Natural killer cell (primary cell): ENCODE measurements around the gene SRD5A2. TPM values are rescaled to one million over a fixed set of nuclear protein-coding genes. Genes with fewer than 3 reads are reported as not detected.

Experiments used
- ATAC-seq, 3 donors: fragments of 150-1000 bp in 2 of 3; fragments of 200-7000 bp in 1 of 3; cut with Tn5 transposase; 1 replicate in 1 of 3; 2 replicates in 2 of 3; pipeline ENCODE4 v1.10.0; 2021; ENCODE audit warnings: mild to moderate bottlenecking in 2 of 3, moderate library complexity in 2 of 3
- DNase-seq, 2 donors: peaks; one replicate each; pipeline versions ENCODE4 v3.0.0 to v3.0.0-alpha.2; 2013 to 2021; ENCODE audit warnings: mixed read lengths in 1 of 2
- H3K27ac ChIP-seq: one replicate; pipeline ENCODE4 v1.5.1; 2013; ENCODE audit warnings: mild to moderate bottlenecking, low read length
- H3K27me3 ChIP-seq: one replicate; pipeline ENCODE4 v1.6.1; 2013; ENCODE audit warnings: low read length; ENCODE audit not compliant: control insufficient read depth, insufficient read depth
- H3K36me3 ChIP-seq: one replicate; pipeline ENCODE4 v1.6.1; 2013; ENCODE audit warnings: low read length; ENCODE audit not compliant: control insufficient read depth, insufficient read depth
- H3K4me1 ChIP-seq: one replicate; pipeline ENCODE4 v1.6.1; 2013; ENCODE audit warnings: low read length; ENCODE audit not compliant: control insufficient read depth, insufficient read depth
- H3K4me3 ChIP-seq: one replicate; pipeline ENCODE4 v1.5.1; 2013; ENCODE audit warnings: low read length
- H3K9me3 ChIP-seq: one replicate; pipeline ENCODE4 v1.6.1; 2013; ENCODE audit warnings: low read length; ENCODE audit not compliant: control insufficient read depth, insufficient read depth
- H3K27ac Mint-ChIP-seq, 2 donors: one replicate each; pipeline ENCODE4 v1.8.0; 2022; ENCODE audit warnings: mild to moderate bottlenecking in 2 of 2, mixed read lengths in 2 of 2, moderate library complexity in 1 of 2
- H3K27me3 Mint-ChIP-seq, 2 donors: one replicate each; pipeline ENCODE4 v1.8.0; 2022; ENCODE audit warnings: low read depth in 2 of 2, mixed read lengths in 2 of 2
- H3K36me3 Mint-ChIP-seq: one replicate; pipeline ENCODE4 v1.8.0; 2022; ENCODE audit warnings: mixed read lengths
- H3K4me1 Mint-ChIP-seq, 2 donors: one replicate each; pipeline ENCODE4 v1.8.0; 2022; ENCODE audit warnings: mixed read lengths in 2 of 2
- H3K4me3 Mint-ChIP-seq: one replicate; pipeline ENCODE4 v1.8.0; 2022; ENCODE audit warnings: mild to moderate bottlenecking, moderate library complexity, mixed read lengths
- H3K9me3 Mint-ChIP-seq, 2 donors: one replicate each; pipeline ENCODE4 v1.8.0; 2022; ENCODE audit warnings: mixed read lengths in 2 of 2
- WGBS: methylation state at CpG from one replicate; pipeline ENCODE4 v1.1.7; 2013; ENCODE audit warnings: missing lambda C conversion rate; ENCODE audit not compliant: insufficient coverage; 5-methylcytosine and 5-hydroxymethylcytosine counted together
- intact Hi-C: fragments of 100-400 bp; cut with micrococcal nuclease; formaldehyde crosslinking; loops from one replicate; pipeline ENCODE4 v1.14.2; 2022
- total RNA-seq, 4 donors: library from RNA; stranded (reverse); fragments of 120-200 nt in 1 of 4; gene quantifications; one replicate each; pipeline versions ENCODE4 v1.2.3 to v1.2.4, GENCODE V29; 2013 to 2022
- TF ChIP-seq, protein P1 (sequence below): fragments of 200-600 bp; IDR thresholded peaks from one replicate; pipeline ENCODE4 v1.8.0; 2022; ENCODE audit warnings: antibody characterized with exemption

Gene SRD5A2
- total RNA-seq, 3 donors from 2014 or later (not counting 1 experiment from before 2014, with no cell fraction given): not detected

DNA sequence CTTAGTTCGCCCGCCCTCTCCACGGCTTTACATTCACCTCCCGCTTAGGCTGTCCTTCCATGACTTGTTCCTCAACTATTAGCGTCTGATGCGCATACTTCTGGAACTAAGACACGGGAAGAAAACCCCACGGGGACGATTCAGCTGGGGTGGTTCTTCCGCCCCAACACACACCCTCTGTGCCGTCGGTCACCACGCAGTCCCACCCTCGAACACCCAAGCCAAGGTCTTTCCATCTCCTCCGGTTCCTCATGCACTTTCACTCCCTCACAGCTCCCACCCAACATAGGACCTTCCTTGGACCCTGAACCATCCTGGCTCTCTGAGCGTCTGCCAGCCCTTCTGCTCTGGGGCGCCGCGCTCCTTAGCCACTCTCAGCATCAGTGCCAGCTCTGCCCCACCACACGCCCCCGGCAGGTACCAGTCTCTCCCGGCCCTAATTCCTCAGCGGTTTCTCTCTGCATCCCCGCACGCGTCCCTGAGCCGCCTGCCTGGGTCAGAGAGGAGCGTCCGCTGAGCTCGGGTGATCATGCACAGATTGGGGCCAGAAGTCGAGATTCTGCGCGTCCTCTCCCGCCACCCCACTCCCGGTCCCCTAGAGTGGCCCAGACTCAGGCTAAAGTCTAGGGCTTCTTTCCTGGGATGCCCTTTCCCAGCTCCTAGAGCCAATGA is 522 bp upstream of the SRD5A2 start:
- Mint-ChIP-seq H3K36me3 (no peaks in the 10 kb centered on the region), H3K27me3 (peaks cover 36 to 46% of the 10 kb centered on the region in 2 donors), H3K9me3 (peaks cover 8 to 13% of the 10 kb centered on the region in 2 donors), H3K27ac (no peak overlapping the region), H3K4me3 (no peak overlapping the region), H3K4me1 (no peaks in the 10 kb centered on the region)
- 57% methylated on average over 35 of the region's 35 CpGs for WGBS
- no peak overlapping the region for H3K27ac ChIP-seq
- DNase-seq: no peak
- TF ChIP-seq, protein P1, sequence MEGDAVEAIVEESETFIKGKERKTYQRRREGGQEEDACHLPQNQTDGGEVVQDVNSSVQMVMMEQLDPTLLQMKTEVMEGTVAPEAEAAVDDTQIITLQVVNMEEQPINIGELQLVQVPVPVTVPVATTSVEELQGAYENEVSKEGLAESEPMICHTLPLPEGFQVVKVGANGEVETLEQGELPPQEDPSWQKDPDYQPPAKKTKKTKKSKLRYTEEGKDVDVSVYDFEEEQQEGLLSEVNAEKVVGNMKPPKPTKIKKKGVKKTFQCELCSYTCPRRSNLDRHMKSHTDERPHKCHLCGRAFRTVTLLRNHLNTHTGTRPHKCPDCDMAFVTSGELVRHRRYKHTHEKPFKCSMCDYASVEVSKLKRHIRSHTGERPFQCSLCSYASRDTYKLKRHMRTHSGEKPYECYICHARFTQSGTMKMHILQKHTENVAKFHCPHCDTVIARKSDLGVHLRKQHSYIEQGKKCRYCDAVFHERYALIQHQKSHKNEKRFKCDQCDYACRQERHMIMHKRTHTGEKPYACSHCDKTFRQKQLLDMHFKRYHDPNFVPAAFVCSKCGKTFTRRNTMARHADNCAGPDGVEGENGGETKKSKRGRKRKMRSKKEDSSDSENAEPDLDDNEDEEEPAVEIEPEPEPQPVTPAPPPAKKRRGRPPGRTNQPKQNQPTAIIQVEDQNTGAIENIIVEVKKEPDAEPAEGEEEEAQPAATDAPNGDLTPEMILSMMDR: no peak
- H3K4me3 ChIP-seq: no peak overlapping the region
- H3K9me3 ChIP-seq: peaks cover 3% of the 10 kb centered on the region
- peaks cover 5% of the 10 kb centered on the region for H3K27me3 ChIP-seq
- no peaks in the 10 kb centered on the region for H3K36me3 ChIP-seq
- ATAC-seq: no peak
- intact Hi-C loops: no loop called here
- no peaks in the 10 kb centered on the region for H3K4me1 ChIP-seq

DNA sequence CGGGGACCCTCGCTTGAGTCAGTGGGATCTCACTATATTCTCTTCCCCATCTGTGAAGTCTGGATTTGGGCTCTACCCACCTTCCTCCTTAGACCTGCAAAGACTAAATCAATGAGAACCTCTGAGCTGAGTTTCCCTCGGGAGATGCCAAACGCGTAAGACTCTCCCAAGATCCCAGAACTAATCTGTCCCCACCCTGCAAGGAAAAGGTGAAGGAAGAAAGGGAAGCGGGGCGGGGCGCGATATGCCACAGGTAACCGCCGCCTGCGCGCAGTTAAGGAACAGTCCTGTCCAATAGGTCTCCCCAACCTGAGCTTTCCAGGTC is 780 bp downstream of the SRD5A2 start:
- no peak overlapping the region for H3K27ac ChIP-seq
- Mint-ChIP-seq H3K4me1 (no peaks in the 10 kb centered on the region), H3K9me3 (peaks cover 8 to 13% of the 10 kb centered on the region in 2 donors), H3K4me3 (no peak overlapping the region), H3K36me3 (no peaks in the 10 kb centered on the region), H3K27me3 (peaks cover 35 to 46% of the 10 kb centered on the region in 2 donors), H3K27ac (no peak overlapping the region)
- TF ChIP-seq, protein P1: no peak
- intact Hi-C loops: no loop called here
- no peaks in the 10 kb centered on the region for H3K36me3 ChIP-seq
- H3K4me1 ChIP-seq: no peaks in the 10 kb centered on the region
- peaks cover 5% of the 10 kb centered on the region for H3K27me3 ChIP-seq
- ATAC-seq (no peak), DNase-seq (no peak)
- H3K9me3 ChIP-seq: peaks cover 3% of the 10 kb centered on the region
- WGBS: 11% methylated on average over 12 of the region's 13 CpGs
- H3K4me3 ChIP-seq: no peak overlapping the region

DNA sequence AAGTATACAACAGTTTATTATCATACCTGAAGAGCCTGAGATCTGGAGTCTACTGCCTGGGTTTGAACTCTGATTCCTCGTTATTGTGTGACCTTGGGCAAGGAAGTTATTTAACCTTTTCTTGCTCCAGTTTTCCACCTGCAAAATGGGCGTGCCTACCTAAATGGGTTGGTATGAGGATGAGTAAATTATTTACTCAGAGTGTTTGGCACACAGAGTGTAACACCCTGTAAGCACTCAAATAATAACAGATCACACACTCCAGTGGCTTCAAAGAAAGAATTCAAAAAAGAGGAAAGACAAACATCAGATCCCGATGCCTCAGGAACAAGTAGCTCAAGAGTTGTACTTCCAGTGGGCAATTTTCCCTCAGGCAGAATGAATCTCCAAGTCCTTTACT is 2.4 kb downstream of the SRD5A2 start:
- intact Hi-C loops: no loop called here
- Mint-ChIP-seq H3K27me3 (peaks cover 35 to 45% of the 10 kb centered on the region in 2 donors), H3K9me3 (peaks cover 8 to 13% of the 10 kb centered on the region in 2 donors), H3K4me1 (no peaks in the 10 kb centered on the region), H3K4me3 (no peak overlapping the region), H3K27ac (no peak overlapping the region), H3K36me3 (no peaks in the 10 kb centered on the region)
- 75% methylated on average over 2 of the region's 3 CpGs for WGBS
- H3K27me3 ChIP-seq: peaks cover 5% of the 10 kb centered on the region
- H3K4me3 ChIP-seq: no peak overlapping the region
- no peak overlapping the region for H3K27ac ChIP-seq
- no peak for DNase-seq
- no peaks in the 10 kb centered on the region for H3K36me3 ChIP-seq
- TF ChIP-seq, protein P1: no peak
- peaks cover 6% of the 10 kb centered on the region for H3K9me3 ChIP-seq
- H3K4me1 ChIP-seq: no peaks in the 10 kb centered on the region
- no peak for ATAC-seq

DNA sequence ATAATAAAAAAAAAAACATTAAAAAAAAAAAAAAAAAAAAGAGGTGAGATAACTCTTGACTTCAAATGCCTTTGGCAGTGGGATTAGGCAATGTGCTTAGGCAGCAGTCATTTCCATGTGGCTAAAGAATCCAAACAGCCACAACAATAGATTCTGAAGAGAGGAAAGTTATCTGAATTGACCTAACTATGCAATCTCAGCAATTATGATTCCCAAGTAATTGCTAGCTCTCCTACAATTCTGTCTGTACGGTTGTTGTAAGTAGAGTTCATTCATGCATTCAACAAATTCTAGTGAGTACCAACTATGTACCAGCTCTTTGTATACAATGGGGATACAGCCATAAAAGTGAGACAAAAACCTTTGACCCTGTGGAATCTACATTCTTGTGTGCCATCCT is 3.6 kb downstream of the SRD5A2 start:
- no peak overlapping the region for H3K4me3 Mint-ChIP-seq
- H3K9me3 Mint-ChIP-seq: peaks cover 6 to 10% of the 10 kb centered on the region in 2 donors
- intact Hi-C loops: no loop called here
- Histone ChIP-seq H3K36me3 (no peaks in the 10 kb centered on the region), H3K4me3 (no peak overlapping the region), H3K9me3 (peaks cover 3% of the 10 kb centered on the region), H3K4me1 (no peaks in the 10 kb centered on the region), H3K27ac (no peak overlapping the region), H3K27me3 (peaks cover 5% of the 10 kb centered on the region)
- ATAC-seq (no peak), DNase-seq (no peak)
- H3K36me3 Mint-ChIP-seq: no peaks in the 10 kb centered on the region
- H3K27ac Mint-ChIP-seq: no peak overlapping the region
- no CpG with 5 or more reads among the region's 1 CpG for WGBS
- no peaks in the 10 kb centered on the region for H3K4me1 Mint-ChIP-seq
- H3K27me3 Mint-ChIP-seq: peaks cover 28 to 34% of the 10 kb centered on the region in 2 donors
- TF ChIP-seq, protein P1: no peak
